CD8-positive, alpha-beta memory T cell (primary cell): ENCODE measurements around the gene TEX19. TPM values are rescaled to one million over a fixed set of nuclear protein-coding genes. Genes with fewer than 3 reads are reported as not detected.

ENCODE experiments used
- CTCF ChIA-PET: fragments of 350-600 bp; sonication (Branson Sonifier 250); formaldehyde crosslinking; loops from one replicate; lab custom pipeline; 2021; ENCODE audit warnings: antibody characterized with exemption; lab: Charles Lee
- POLR2A ChIA-PET: fragments of 350-600 bp; sonication (Branson Sonifier 250); formaldehyde crosslinking; loops from one replicate; lab custom pipeline; 2021; ENCODE audit warnings: antibody characterized with exemption; lab: Charles Lee
- DNase-seq, 5 donors: peaks; one replicate each; pipeline versions ENCODE4 v3.0.0 to v3.0.0-alpha.2; 2020 to 2022; ENCODE audit warnings: mixed read lengths in 1 of 5
- H3K27ac ChIP-seq: one replicate; pipeline ENCODE4 v1.7.0; 2013; ENCODE audit warnings: low read depth, mild to moderate bottlenecking, low read length, moderate library complexity
- H3K27me3 ChIP-seq: 2 replicates; pipeline ENCODE4 v1.7.0; 2013; ENCODE audit warnings: low read length, mild to moderate bottlenecking; ENCODE audit not compliant: insufficient read depth, poor library complexity, severe bottlenecking
- H3K36me3 ChIP-seq: 2 replicates; pipeline ENCODE4 v1.7.0; 2013; ENCODE audit warnings: mild to moderate bottlenecking, low read length, moderate library complexity; ENCODE audit not compliant: insufficient read depth
- H3K4me1 ChIP-seq: 2 replicates; pipeline ENCODE4 v1.7.0; 2013; ENCODE audit warnings: mild to moderate bottlenecking, low read length, moderate library complexity; ENCODE audit not compliant: insufficient read depth
- H3K4me3 ChIP-seq: 2 replicates; pipeline ENCODE4 v1.7.0; 2013; ENCODE audit warnings: mild to moderate bottlenecking, low read length
- H3K9me3 ChIP-seq: 2 replicates; pipeline ENCODE4 v1.7.0; 2013; ENCODE audit warnings: mild to moderate bottlenecking, low read length
- H3K27ac Mint-ChIP-seq, 8 donors: one replicate each; pipeline ENCODE4 v1.8.0; 2020 to 2021; ENCODE audit warnings: mixed read lengths in 8 of 8, mild to moderate bottlenecking in 6 of 8, inconsistent platforms in 3 of 8, moderate library complexity in 3 of 8
- H3K27me3 Mint-ChIP-seq, 2 donors: one replicate each; pipeline ENCODE4 v1.8.0; 2020 to 2021; ENCODE audit warnings: mixed read lengths in 2 of 2, mild to moderate bottlenecking in 1 of 2, moderate library complexity in 1 of 2
- H3K36me3 Mint-ChIP-seq, 3 donors: one replicate each; pipeline ENCODE4 v1.8.0; 2020 to 2021; ENCODE audit warnings: mixed read lengths in 3 of 3, inconsistent platforms in 1 of 3, mild to moderate bottlenecking in 1 of 3
- H3K4me1 Mint-ChIP-seq, 3 donors: one replicate each; pipeline ENCODE4 v1.8.0; 2020 to 2021; ENCODE audit warnings: mixed read lengths in 3 of 3, inconsistent platforms in 1 of 3, mild to moderate bottlenecking in 1 of 3
- H3K4me3 Mint-ChIP-seq, 7 donors: one replicate each; pipeline ENCODE4 v1.8.0; 2020 to 2021; ENCODE audit warnings: mixed read lengths in 7 of 7, mild to moderate bottlenecking in 6 of 7, moderate library complexity in 4 of 7, inconsistent platforms in 2 of 7
- H3K9me3 Mint-ChIP-seq, 5 donors: one replicate each; pipeline ENCODE4 v1.8.0; 2020 to 2022; ENCODE audit warnings: mixed read lengths in 5 of 5, mild to moderate bottlenecking in 3 of 5, moderate library complexity in 2 of 5, inconsistent platforms in 1 of 5
- polyA plus RNA-seq: library from polyadenylated mRNA; unstranded; fragments of 300-500 nt; fragmentation: Illumina TruSeq; gene quantifications from one replicate; pipeline ENCODE4 v1.2.3, GENCODE V29; 2021
- total RNA-seq, 2 experiments: library from RNA; stranded (reverse); gene quantifications; one replicate each; pipeline ENCODE4 v1.2.3, GENCODE V29; 2021

TEX19 gene
- total and polyA plus RNA-seq, 3 experiments from 2014 or later, result not detected

DNA sequence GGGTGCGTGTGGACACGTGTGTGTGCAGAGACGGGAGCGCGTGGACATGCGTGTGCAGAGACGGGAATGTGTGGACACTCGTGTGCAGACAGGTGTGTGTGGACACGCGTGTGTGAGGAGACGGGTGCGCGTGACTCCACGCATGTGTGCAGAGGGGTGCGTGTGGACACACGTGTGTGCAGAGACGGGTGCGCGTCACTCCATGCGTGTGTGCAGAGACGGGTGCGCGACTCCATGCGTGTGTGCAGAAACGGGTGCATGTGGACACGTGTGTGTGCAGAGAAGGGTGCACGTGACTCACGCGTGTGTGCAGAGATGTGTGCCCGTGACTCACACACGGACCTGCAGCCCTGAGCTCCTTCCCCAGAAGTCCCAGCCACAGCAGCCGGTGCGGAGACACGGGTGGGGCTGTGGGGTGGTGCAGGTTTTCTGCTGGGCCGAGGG, 39.4 kb upstream of the TEX19 start:
- Mint-ChIP-seq H3K9me3 (no peaks in the 10 kb centered on the region), H3K4me1 (peaks cover 13 to 39% (median 14%) of the 10 kb centered on the region in 3 donors), H3K4me3 (peak overlapping the region in 1 of 7 donors; percentile 8), H3K27me3 (peaks cover 0 to 3% of the 10 kb centered on the region in 2 donors), H3K27ac (no peak overlapping the region), H3K36me3 (peaks cover 0 to 10% (median 0%) of the 10 kb centered on the region in 3 donors)
- H3K27ac ChIP-seq, result no peak overlapping the region
- H3K4me1 ChIP-seq, result peaks cover 24% of the 10 kb centered on the region
- DNase-seq, result peak in 1 of 5 donors; percentile 45
- CTCF ChIA-PET, result no interaction called here
- POLR2A ChIA-PET, result no interaction called here
- H3K4me3 ChIP-seq, result no peak overlapping the region
- no peaks in the 10 kb centered on the region for H3K9me3 ChIP-seq
- no peaks in the 10 kb centered on the region for H3K36me3 ChIP-seq
- H3K27me3 ChIP-seq, result no peaks in the 10 kb centered on the region

DNA sequence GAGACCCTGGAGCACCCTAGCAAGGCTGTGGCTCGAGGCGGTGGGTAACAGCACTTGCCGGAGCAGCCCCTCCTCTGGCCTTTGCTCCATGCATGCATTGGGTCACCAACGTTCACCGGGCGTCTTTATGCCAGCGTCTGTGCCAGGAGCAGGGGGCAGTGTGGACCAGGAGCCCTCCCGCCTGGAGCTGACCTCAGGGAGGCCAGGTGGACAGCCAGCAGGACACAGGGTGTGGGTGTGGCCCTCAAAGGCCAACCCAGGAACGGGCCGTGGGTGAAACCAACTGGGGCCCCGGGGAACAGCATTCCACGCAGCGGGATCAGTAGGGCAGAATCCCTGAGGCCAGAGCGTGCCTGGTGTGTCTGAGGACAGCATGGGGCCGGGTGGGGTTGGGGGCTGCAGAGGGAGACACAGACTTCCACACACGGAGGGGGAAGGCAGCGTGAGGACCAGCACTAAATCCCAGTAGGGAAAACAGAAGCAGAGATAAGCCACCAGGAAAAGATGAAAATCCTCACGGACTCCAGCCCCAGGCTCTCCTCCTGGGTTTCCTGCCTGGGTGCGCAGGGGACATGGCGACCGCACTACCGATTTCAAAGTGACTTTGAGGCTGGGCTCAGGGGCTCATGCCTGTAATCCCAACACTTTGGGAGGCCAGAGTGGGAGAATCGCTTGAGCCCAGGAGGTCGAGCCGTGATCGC, 38.8 kb upstream of the TEX19 start:
- Mint-ChIP-seq H3K4me1 (peaks cover 13 to 40% (median 14%) of the 10 kb centered on the region in 3 donors), H3K9me3 (no peaks in the 10 kb centered on the region), H3K27me3 (peaks cover 0 to 3% of the 10 kb centered on the region in 2 donors), H3K36me3 (peaks cover 0 to 10% (median 0%) of the 10 kb centered on the region in 3 donors), H3K27ac (peak overlapping the region in 2 of 8 donors; percentile 50 to 86), H3K4me3 (peak overlapping the region in 3 of 7 donors; percentile 8 to 88 (median 61))
- ChIA-PET CTCF (interaction anchor here (0.7 to 5.8 kb wide), 8 partner anchors 12 to 119 kb away, joined by 3 to 89 read pairs (median 4); partner anchors contain the start of gene SLC16A3), POLR2A (interaction anchor here (1.0 kb wide), 2 partner anchors 23 to 84 kb away, joined by 3 to 4 read pairs; no protein-coding TSS in a partner anchor)
- Histone ChIP-seq H3K9me3 (no peaks in the 10 kb centered on the region), H3K27me3 (no peaks in the 10 kb centered on the region), H3K4me1 (peaks cover 24% of the 10 kb centered on the region), H3K36me3 (no peaks in the 10 kb centered on the region), H3K27ac (no peak overlapping the region), H3K4me3 (no peak overlapping the region)
- peak in 1 of 5 donors; percentile 45 for DNase-seq

- Mint-ChIP-seq H3K4me1 (peaks cover 5 to 31% (median 8%) of the 10 kb centered on the region in 3 donors), H3K4me3 (peak overlapping the region; percentile 61 to 88 (median 77)), H3K36me3 (peaks cover 0 to 4% (median 0%) of the 10 kb centered on the region in 3 donors), H3K27ac (peak overlapping the region; percentile 69 to 98 (median 94)), H3K27me3 (peaks cover 0 to 3% of the 10 kb centered on the region in 2 donors), H3K9me3 (no peaks in the 10 kb centered on the region)
- H3K27me3 ChIP-seq, result no peaks in the 10 kb centered on the region
- no peaks in the 10 kb centered on the region for H3K36me3 ChIP-seq
- peaks cover 24% of the 10 kb centered on the region for H3K4me1 ChIP-seq
- H3K9me3 ChIP-seq, result no peaks in the 10 kb centered on the region
- peak overlapping the region; percentile 38 for H3K27ac ChIP-seq
- peak; percentile 67 to 88 (median 79) for DNase-seq
- CTCF ChIA-PET, result interaction anchor here (0.7 to 5.8 kb wide), 9 partner anchors 11 to 120 kb away, joined by 3 to 89 read pairs (median 4); partner anchors contain the start of gene SLC16A3
- POLR2A ChIA-PET, result interaction anchor here (1.0 kb wide), 2 partner anchors 24 to 85 kb away, joined by 3 to 4 read pairs; no protein-coding TSS in a partner anchor
- H3K4me3 ChIP-seq, result peak overlapping the region; percentile 53
Observed at GRCh38 chr17:82320956-82321927, 37.8 kb upstream of the TEX19 start.

GRCh38 chr17:82321947-82322466, 37.0 kb upstream of the TEX19 start:
- Mint-ChIP-seq H3K27ac (peak overlapping the region in 5 of 8 donors; percentile 66 to 92 (median 76)), H3K36me3 (no peaks in the 10 kb centered on the region), H3K4me3 (peak overlapping the region in 5 of 7 donors; percentile 8 to 61 (median 45)), H3K4me1 (peaks cover 5 to 25% (median 6%) of the 10 kb centered on the region in 3 donors), H3K9me3 (no peaks in the 10 kb centered on the region), H3K27me3 (peaks cover 0 to 3% of the 10 kb centered on the region in 2 donors)
- peaks cover 24% of the 10 kb centered on the region for H3K4me1 ChIP-seq
- H3K36me3 ChIP-seq, result no peaks in the 10 kb centered on the region
- ChIA-PET CTCF (interaction anchor here (0.7 to 5.8 kb wide), 4 partner anchors 16 to 89 kb away, joined by 3 to 89 read pairs (median 14); no protein-coding TSS in a partner anchor), POLR2A (interaction anchor here (0.5 kb wide), 1 partner anchor 22 kb away, joined by 3 read pairs; no protein-coding TSS in a partner anchor)
- H3K9me3 ChIP-seq, result no peaks in the 10 kb centered on the region
- no peak overlapping the region for H3K4me3 ChIP-seq
- no peak for DNase-seq
- H3K27me3 ChIP-seq, result no peaks in the 10 kb centered on the region
- peak overlapping the region; percentile 38 for H3K27ac ChIP-seq

DNA sequence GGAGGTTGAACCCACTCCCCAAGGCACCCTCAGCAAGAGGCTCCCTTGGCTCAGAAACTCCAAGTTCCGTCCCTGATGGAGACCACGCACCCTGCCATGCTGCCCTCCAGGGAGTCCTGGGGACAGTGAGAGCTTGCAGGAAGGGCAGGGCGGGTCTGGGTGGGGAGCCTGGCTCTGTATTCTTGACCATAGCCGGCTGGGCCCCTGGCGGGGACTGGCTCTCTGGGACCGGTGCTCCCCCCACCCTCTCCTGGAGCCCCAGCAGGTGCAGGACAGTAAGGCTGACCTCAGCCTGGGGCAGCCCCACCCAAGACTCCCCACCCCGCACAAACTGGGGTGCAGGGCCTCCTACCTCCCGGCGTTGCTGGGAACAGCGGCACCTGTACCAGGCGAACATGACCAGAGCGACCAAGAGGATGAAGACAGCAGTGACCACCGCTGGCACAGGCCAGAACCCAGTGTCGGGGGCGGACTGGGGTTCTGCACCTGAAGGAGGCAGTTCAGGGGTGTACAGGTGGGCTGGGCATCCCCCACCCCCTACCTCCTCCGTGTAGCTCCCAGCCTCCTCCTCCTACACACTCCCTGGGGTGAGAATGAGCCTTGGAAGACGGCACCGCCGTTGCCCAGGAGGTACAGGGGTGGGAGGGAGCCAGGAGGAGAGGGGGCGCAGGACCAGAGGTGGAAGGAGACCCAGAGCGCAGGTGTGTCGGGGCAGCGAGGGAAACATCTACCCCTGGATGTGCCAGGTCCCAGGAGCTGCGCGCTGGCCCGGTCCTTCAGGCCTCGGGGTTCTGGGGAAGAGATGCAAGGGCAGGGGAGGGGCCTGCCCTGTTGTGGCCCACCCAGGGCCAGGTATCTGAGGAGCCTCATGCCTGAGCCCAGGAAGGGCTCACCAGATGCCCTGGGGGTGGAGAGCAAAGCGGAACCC, 36.3 kb upstream of the TEX19 start:
- Histone ChIP-seq H3K36me3 (no peaks in the 10 kb centered on the region), H3K4me1 (peaks cover 20% of the 10 kb centered on the region), H3K27ac (no peak overlapping the region), H3K27me3 (no peaks in the 10 kb centered on the region), H3K9me3 (no peaks in the 10 kb centered on the region), H3K4me3 (no peak overlapping the region)
- no peak for DNase-seq
- POLR2A ChIA-PET, result no interaction called here
- no peak overlapping the region for H3K4me3 Mint-ChIP-seq
- no peaks in the 10 kb centered on the region for H3K9me3 Mint-ChIP-seq
- H3K27me3 Mint-ChIP-seq, result peaks cover 0 to 3% of the 10 kb centered on the region in 2 donors
- no peaks in the 10 kb centered on the region for H3K36me3 Mint-ChIP-seq
- peak overlapping the region in 1 of 8 donors; percentile 92 for H3K27ac Mint-ChIP-seq
- H3K4me1 Mint-ChIP-seq, result peaks cover 3 to 23% (median 5%) of the 10 kb centered on the region in 3 donors
- CTCF ChIA-PET, result interaction anchor here (0.9 to 5.8 kb wide), 4 partner anchors 22 to 117 kb away, joined by 3 to 89 read pairs (median 18); no protein-coding TSS in a partner anchor

GRCh38 chr17:82323514-82324234, 35.4 kb upstream of the TEX19 start:
- Histone ChIP-seq H3K27me3 (no peaks in the 10 kb centered on the region), H3K4me1 (peaks cover 14% of the 10 kb centered on the region), H3K27ac (no peak overlapping the region), H3K9me3 (no peaks in the 10 kb centered on the region), H3K36me3 (no peaks in the 10 kb centered on the region), H3K4me3 (no peak overlapping the region)
- Mint-ChIP-seq H3K36me3 (no peaks in the 10 kb centered on the region), H3K4me3 (peak overlapping the region in 1 of 7 donors; percentile 24), H3K27ac (peak overlapping the region in 2 of 8 donors; percentile 39 to 91), H3K9me3 (no peaks in the 10 kb centered on the region), H3K4me1 (peaks cover 3 to 23% (median 5%) of the 10 kb centered on the region in 3 donors), H3K27me3 (peaks cover 0 to 3% of the 10 kb centered on the region in 2 donors)
- POLR2A ChIA-PET, result interaction anchor here (0.6 kb wide), 1 partner anchor 838 kb away, joined by 3 read pairs; no protein-coding TSS in a partner anchor
- CTCF ChIA-PET, result interaction anchor here (0.9 to 5.8 kb wide), 3 partner anchors 23 to 118 kb away, joined by 3 to 89 read pairs (median 13); no protein-coding TSS in a partner anchor
- no peak for DNase-seq
